ENCODE data around the gene ITFG2.

GRCh38 chr12:2820432-2820831 lies 8.0 kb downstream of the ITFG2 start:
- TF ChIP-seq ZFP30 (CRISPR knock-in tag; IDR thresholded peaks at IDR 0.05; ENCODE audit: borderline replicate concordance) = no peak
- TF ChIP-seq ZBTB1 (CRISPR knock-in tag; IDR thresholded peaks at IDR 0.05; ENCODE audit: borderline replicate concordance, low read depth) = no peak
- TF ChIP-seq PBX2 (CRISPR knock-in tag; IDR thresholded peaks at IDR 0.05; ENCODE audit: low read depth) = no peak
- no peak for TF ChIP-seq PBX2 (tag; conservative IDR thresholded peaks at IDR 0.05; ENCODE audit: low read depth)
- no peak for TF ChIP-seq NFATC3 (IDR thresholded peaks at IDR 0.05)
- no peak for TF ChIP-seq EZH2 (IDR thresholded peaks at IDR 0.05; ENCODE audit: borderline replicate concordance, low read depth, low read length)
- TF ChIP-seq SMAD1 (IDR thresholded peaks at IDR 0.05; ENCODE audit: low read depth, low read length, partially characterized antibody) = no peak
- no peak for TF ChIP-seq SMC3 (conservative IDR thresholded peaks at IDR 0.05; ENCODE audit: insufficient read depth, low read depth, low read length)
- TF ChIP-seq HMG20B (CRISPR knock-in tag; IDR thresholded peaks at IDR 0.05) = no peak

All from K562 (cell line).